Right atrium auricular region (tissue), 2 donors: ENCODE measurements around the gene PADI1. TPM values are rescaled to one million over a fixed set of nuclear protein-coding genes. Genes with fewer than 3 reads are reported as not detected.

Experiments used
- DNase-seq: peaks from one replicate; pipeline ENCODE4 v3.0.0-alpha.2; 2019; ENCODE audit warnings: low spot score
- H3K27ac ChIP-seq, 2 donors: fragments of 200-600 bp; sonication (generic); 1 replicate in 1 of 2; 2 replicates in 1 of 2; pipeline ENCODE4 v1.5.1; 2016 to 2019
- H3K27me3 ChIP-seq, 2 donors: fragments of 200-600 bp; sonication (generic); one replicate each; pipeline versions ENCODE4 v1.5.1 to v1.6.0; 2017 to 2019
- H3K36me3 ChIP-seq: fragments of 200-600 bp; sonication (generic); one replicate; pipeline ENCODE4 v1.5.1; 2016
- H3K4me1 ChIP-seq, 2 donors: fragments of 200-600 bp; sonication (generic); one replicate each; pipeline versions ENCODE4 v1.5.1 to v1.6.0; 2017 to 2019
- H3K4me3 ChIP-seq, 2 donors: fragments of 200-600 bp; sonication (generic); 1 replicate in 1 of 2; 2 replicates in 1 of 2; pipeline ENCODE4 v1.5.1; 2017 to 2019; ENCODE audit warnings: mild to moderate bottlenecking in 1 of 2, moderate library complexity in 1 of 2
- H3K9me3 ChIP-seq, 2 donors: fragments of 200-600 bp; sonication (generic); one replicate each; pipeline ENCODE4 v1.5.1; 2019
- total RNA-seq, 2 donors: library from RNA; depleted of rRNA; stranded (reverse); fragments of >200 nt; gene quantifications; one replicate each; pipeline ENCODE4 v1.1.0, GENCODE V29; 2016
- TF ChIP-seq, protein P1 (sequence below), 2 donors: fragments of 200-600 bp; sonication (generic); IDR thresholded peaks; one replicate each; pipeline ENCODE4 v1.5.1; 2019; ENCODE audit warnings: antibody characterized with exemption in 2 of 2

The PADI1 gene
- total RNA-seq, 2 donors from 2014 or later, result not detected

DNA sequence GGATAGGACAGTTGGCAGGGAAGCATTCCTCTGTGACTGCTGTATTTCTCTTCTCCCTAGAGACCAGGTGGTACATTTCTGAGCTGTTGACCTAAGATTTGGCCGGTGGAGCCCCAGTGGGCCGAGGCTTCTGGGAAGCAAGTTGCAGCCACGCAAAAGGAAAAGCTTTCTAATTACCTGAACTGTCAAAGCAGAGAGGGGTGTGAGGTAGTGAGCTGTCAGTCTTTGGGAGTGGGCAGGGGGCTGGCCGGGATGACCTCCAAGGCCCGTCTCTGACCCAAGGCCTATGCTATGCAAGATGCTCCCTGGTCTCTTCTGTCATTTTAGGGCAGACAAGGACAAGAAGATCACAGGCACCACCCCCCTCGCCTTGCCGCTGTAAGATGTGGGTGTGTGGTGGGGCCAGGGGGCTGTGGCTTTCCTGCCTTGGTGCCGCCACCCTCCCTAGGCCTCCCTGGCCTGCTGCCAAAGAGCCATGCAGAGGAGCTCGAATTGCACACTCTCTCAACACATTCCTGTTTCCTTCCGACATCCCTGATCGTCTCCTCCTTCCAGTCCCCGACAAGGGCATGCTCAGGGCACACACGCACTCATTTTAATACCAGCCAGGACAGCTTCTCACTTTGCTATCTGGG, 7.7 kb downstream of the PADI1 start:
- H3K9me3 ChIP-seq, result no peaks in the 10 kb centered on the region
- DNase-seq, result no peak
- no peaks in the 10 kb centered on the region for H3K36me3 ChIP-seq
- peaks cover 0 to 8% of the 10 kb centered on the region in 2 donors for H3K27me3 ChIP-seq
- no peak overlapping the region for H3K27ac ChIP-seq
- TF ChIP-seq, protein P1, sequence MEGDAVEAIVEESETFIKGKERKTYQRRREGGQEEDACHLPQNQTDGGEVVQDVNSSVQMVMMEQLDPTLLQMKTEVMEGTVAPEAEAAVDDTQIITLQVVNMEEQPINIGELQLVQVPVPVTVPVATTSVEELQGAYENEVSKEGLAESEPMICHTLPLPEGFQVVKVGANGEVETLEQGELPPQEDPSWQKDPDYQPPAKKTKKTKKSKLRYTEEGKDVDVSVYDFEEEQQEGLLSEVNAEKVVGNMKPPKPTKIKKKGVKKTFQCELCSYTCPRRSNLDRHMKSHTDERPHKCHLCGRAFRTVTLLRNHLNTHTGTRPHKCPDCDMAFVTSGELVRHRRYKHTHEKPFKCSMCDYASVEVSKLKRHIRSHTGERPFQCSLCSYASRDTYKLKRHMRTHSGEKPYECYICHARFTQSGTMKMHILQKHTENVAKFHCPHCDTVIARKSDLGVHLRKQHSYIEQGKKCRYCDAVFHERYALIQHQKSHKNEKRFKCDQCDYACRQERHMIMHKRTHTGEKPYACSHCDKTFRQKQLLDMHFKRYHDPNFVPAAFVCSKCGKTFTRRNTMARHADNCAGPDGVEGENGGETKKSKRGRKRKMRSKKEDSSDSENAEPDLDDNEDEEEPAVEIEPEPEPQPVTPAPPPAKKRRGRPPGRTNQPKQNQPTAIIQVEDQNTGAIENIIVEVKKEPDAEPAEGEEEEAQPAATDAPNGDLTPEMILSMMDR (IDR thresholded peaks at IDR 0.05), result no peak
- peaks cover 0 to 6% of the 10 kb centered on the region in 2 donors for H3K4me1 ChIP-seq
- H3K4me3 ChIP-seq, result no peak overlapping the region

DNA sequence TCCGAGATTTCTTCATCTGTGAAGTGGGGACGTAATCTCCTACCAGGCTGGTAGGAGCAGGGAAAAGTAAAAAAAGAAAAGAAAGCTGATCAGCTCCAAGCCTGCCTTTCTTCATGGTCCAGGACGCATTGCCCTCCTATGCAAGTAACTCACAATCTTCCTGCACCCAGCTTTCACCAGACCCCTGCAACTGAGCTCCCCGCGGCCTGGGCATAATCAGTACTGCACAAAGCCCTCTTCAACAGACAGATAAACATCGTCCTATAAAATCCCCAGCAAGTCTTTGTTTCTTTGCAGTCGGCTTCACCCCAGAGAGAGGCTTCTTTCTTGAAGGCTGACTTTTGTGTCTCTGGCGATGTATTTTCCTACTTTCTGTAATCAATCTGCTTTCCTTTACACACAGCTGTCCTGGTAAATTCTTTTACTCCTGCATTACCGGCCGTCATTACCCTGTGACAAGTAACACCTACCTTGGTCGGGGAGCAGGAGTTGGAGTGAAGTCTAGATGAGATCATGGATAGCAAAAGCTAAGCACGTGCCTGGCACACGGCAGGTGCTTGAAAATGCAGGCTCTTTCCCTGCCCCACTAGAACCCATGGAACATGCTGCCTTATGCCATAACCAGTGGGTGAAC, 8.3 kb downstream of the PADI1 start:
- Histone ChIP-seq H3K27ac (no peak overlapping the region), H3K27me3 (peaks cover 0 to 8% of the 10 kb centered on the region in 2 donors), H3K4me1 (peaks cover 0 to 6% of the 10 kb centered on the region in 2 donors), H3K9me3 (no peaks in the 10 kb centered on the region), H3K36me3 (no peaks in the 10 kb centered on the region), H3K4me3 (no peak overlapping the region)
- TF ChIP-seq, protein P1 (IDR thresholded peaks at IDR 0.05), result no peak
- no peak for DNase-seq

DNA sequence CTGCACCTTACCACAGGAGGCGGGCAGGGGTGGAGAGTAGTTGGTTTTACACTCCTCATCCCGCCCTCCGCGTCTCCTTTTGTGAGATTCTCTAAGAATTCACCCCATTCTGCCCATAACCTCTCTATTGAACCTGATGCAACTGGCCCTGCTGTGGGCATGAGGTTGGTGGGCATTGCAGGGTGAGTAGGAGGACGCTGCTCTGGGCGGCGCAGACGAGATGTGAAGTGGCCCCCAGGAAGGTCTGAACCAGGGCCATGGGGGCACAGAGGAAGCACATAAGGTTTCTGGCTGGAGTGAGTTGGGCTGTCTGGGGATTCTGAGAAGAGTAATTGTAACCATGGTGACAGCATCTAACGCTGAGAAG, 8.8 kb downstream of the PADI1 start:
- no peak for DNase-seq
- Histone ChIP-seq H3K36me3 (no peaks in the 10 kb centered on the region), H3K27me3 (peaks cover 0 to 8% of the 10 kb centered on the region in 2 donors), H3K4me3 (no peak overlapping the region), H3K4me1 (peaks cover 0 to 6% of the 10 kb centered on the region in 2 donors), H3K9me3 (no peaks in the 10 kb centered on the region), H3K27ac (no peak overlapping the region)
- TF ChIP-seq, protein P1 (IDR thresholded peaks at IDR 0.05), result no peak

DNA sequence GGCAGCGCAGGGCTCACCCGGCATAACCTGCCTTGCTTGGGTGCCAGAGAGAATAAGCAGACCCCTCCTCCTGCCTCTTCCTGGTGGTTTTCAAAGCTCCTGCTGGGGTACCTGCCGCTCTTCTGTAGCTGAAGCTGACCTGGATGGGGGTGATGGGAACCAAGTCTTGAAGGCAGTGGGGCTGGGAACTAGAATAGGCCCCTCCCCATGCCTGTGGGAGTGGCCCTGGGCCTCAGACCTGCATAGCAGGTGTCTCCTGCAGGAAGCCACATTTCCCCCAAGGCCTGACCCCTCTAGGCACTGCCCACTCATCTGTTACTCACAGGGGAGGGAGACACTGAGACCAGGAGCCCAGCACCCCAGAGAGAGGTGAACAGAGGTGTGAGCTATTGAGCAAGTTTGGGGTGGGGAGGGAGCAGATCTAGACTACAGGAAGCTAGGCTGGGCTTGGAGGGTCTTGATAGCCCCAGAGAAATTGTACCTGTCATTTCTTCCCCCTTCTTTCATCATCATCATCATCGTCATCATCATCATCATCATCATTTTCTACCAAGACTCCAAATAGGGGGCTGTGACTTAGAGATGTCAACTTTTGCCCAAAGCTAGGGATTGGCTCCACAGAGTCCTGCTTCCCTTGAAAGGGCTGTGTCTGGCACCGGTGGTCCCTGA, 10.1 kb downstream of the PADI1 start:
- H3K4me3 ChIP-seq, result no peak overlapping the region
- H3K9me3 ChIP-seq, result no peaks in the 10 kb centered on the region
- H3K27me3 ChIP-seq, result peaks cover 0 to 8% of the 10 kb centered on the region in 2 donors
- H3K27ac ChIP-seq, result no peak overlapping the region
- H3K4me1 ChIP-seq, result peaks cover 0 to 6% of the 10 kb centered on the region in 2 donors
- no peak for DNase-seq
- TF ChIP-seq, protein P1 (IDR thresholded peaks at IDR 0.05), result no peak
- H3K36me3 ChIP-seq, result no peaks in the 10 kb centered on the region

DNA sequence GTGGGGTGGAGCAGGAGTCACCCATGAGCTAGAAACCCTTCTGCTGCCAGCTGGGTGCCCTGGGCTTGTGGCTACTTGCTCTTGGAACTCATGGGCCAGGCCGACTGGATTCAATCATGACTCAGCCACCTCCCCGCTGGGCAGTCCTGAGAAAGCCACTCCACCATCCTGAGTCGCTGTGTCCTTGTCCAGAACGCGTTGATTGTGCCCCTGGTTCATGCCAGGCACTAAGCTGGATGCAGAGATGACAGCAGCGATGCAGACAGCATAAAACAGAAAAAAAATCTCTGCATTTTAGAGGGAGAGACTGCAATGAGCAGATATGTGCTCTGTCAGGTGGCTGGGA, 10.6 kb downstream of the PADI1 start:
- Histone ChIP-seq H3K27me3 (peaks cover 0 to 8% of the 10 kb centered on the region in 2 donors), H3K36me3 (no peaks in the 10 kb centered on the region), H3K9me3 (no peaks in the 10 kb centered on the region), H3K27ac (no peak overlapping the region), H3K4me1 (peaks cover 0 to 6% of the 10 kb centered on the region in 2 donors), H3K4me3 (no peak overlapping the region)
- no peak for DNase-seq
- TF ChIP-seq, protein P1 (IDR thresholded peaks at IDR 0.05), result no peak
